ENCODE results near the gene KERA. TPM values are rescaled to one million over a fixed set of nuclear protein-coding genes. Genes with fewer than 3 reads are reported as not detected.

Gene KERA
- total and polyA plus RNA-seq, 12 donors, result 0.14 TPM; not detected in 11

DNA sequence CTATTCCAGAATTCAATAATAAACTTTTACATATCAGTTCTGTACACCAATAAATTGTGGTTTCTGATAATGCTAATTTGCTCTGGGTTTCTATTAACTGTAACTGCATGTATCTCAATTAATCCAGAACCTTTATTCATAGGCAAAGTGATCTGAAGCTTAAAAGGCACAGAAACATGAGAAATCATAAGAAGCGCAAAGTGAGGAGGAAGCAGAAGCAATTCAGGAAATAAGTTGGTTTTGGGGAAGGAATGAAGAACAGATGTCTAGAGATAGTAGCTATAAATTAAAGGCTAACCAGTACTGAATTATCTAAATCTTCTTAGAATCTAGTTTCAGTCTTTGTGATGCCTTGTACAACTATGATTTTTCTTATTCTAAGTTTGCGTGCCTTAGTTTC is 24.6 kb downstream of the KERA start:
- intact Hi-C loops (cut with DNase I), result loop anchor here in 1 of 10 donors (5.0 kb wide), 1 partner anchor 189 kb away; no protein-coding TSS in a partner anchor
- no peak for ATAC-seq

DNA sequence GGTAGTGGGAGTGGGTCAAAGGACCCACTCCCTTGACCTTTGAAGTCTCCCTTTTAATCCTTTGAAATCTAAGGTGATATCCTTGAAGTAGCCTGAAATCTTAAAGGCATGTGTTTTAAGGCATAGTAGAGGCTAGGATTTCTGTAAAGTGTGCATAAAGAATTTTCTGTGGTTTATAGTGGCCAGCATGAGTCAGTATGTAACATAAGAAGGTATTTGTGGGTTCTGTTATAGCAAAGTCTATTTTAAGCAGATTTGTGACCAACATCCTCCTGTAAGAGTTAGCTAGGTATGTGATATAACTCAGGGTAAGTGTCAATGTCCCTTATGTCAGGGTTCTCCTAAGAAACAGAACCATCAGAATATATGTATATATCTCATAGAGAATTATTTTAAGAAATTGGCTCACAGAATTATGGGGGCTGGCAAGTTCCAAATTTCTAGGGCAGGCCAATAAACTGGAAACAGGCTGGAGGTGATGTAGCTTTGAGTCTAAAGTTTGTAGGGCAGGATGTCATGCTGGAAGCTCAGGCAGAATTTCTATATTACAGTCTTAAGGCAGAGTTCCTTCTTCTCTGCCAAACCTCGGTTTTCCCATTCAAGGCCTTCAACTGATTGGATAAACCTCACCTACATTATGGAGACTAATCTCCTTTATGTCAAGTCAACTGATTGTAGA is 34.4 kb downstream of the KERA start:
- intact Hi-C loops (cut with DNase I), result no loop called here
- Histone ChIP-seq H3K36me3 (no peaks in the 10 kb centered on the region), H3K27me3 (no peaks in the 10 kb centered on the region), H3K4me1 (no peaks in the 10 kb centered on the region), H3K4me3 (no peak overlapping the region), H3K27ac (no peak overlapping the region), H3K9me3 (no peaks in the 10 kb centered on the region)
- TF ChIP-seq CTCF (IDR thresholded peaks at IDR 0.05), result no peak
- WGBS, 2 donors, result 69 to 90% methylated on average over 1 of the region's 1 CpG
- DNase-seq (no peak), ATAC-seq (no peak)

More for the DNA sequence above, 24.6 kb downstream of the KERA start:
- H3K4me1 ChIP-seq, result peaks cover 0 to 8% (median 0%) of the 10 kb centered on the region in 9 donors
- no peak overlapping the region for H3K4me3 ChIP-seq
- H3K27me3 ChIP-seq, result no peaks in the 10 kb centered on the region
- DNase-seq, result no peak
- H3K9me3 ChIP-seq, result peaks cover 0 to 2% (median 0%) of the 10 kb centered on the region in 11 donors
- TF ChIP-seq CTCF (IDR thresholded peaks at IDR 0.05), result no peak
- H3K36me3 ChIP-seq, result no peaks in the 10 kb centered on the region
- H3K27ac ChIP-seq, result no peak overlapping the region
- 88 to 91% methylated on average over 2 of the region's 2 CpGs for WGBS, 2 donors

GRCh38 chr12:91021076-91021475 is 36.7 kb downstream of the KERA start:
- DNase-seq (no peak), ATAC-seq (no peak)
- Histone ChIP-seq H3K36me3 (no peaks in the 10 kb centered on the region), H3K27ac (no peak overlapping the region), H3K4me1 (no peaks in the 10 kb centered on the region), H3K9me3 (no peaks in the 10 kb centered on the region), H3K4me3 (no peak overlapping the region), H3K27me3 (no peaks in the 10 kb centered on the region)
- 79 to 83% methylated on average over 2 of the region's 2 CpGs for WGBS, 2 donors
- TF ChIP-seq CTCF (IDR thresholded peaks at IDR 0.05), result no peak
- intact Hi-C loops (cut with DNase I), result no loop called here

DNA sequence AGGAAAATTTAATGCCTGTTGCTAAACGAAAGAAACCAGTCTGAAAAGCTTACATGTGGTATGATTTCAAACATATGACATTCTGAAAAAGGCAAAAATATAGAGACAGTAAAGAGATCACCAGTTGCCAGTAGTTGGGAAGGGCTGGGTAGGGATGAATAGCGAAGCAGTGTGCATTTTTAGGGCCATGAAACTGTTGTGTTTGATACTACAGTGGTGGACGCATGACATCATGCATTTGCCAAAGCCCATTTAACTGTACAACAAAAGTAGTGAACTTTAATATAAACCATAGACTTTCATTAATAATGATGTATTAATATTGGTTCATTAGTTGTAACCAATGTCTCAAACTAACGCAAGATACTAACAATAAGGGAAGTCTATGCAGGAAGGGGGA is 38.4 kb downstream of the KERA start:
- no peaks in the 10 kb centered on the region for H3K4me1 ChIP-seq
- H3K36me3 ChIP-seq, result no peaks in the 10 kb centered on the region
- peaks cover 0 to 9% (median 0%) of the 10 kb centered on the region in 11 donors for H3K9me3 ChIP-seq
- WGBS, 2 donors, result 92 to 97% methylated on average over 4 of the region's 4 CpGs
- ATAC-seq, result no peak
- no peaks in the 10 kb centered on the region for H3K27me3 ChIP-seq
- TF ChIP-seq CTCF (IDR thresholded peaks at IDR 0.05), result no peak
- no peak for DNase-seq
- H3K4me3 ChIP-seq, result no peak overlapping the region
- intact Hi-C loops (cut with DNase I), result no loop called here
- no peak overlapping the region for H3K27ac ChIP-seq
